OCI-LY1 (cell line): ENCODE data around the gene GBX2.

Experiments
- H2AFZ ChIP-seq: fragments of 200-600 bp; sonication (generic), shearing (Covaris generic); 2 replicates; pipeline ENCODE4 v1.6.0; 2014; ENCODE audit warnings: antibody characterized with exemption, mild to moderate bottlenecking, low read length
- H3F3A ChIP-seq: fragments of 200-600 bp; sonication (generic), shearing (Covaris generic); 2 replicates; pipeline ENCODE4 v1.6.0; 2014; ENCODE audit warnings: mild to moderate bottlenecking, antibody characterized with exemption, low read length, moderate library complexity; ENCODE audit not compliant: insufficient read depth
- H3K27ac ChIP-seq: fragments of 200-600 bp; sonication (generic); 2 replicates; pipeline ENCODE4 v1.5.1; 2014; ENCODE audit warnings: low read length, mixed run types, mild to moderate bottlenecking, low read depth; ENCODE audit not compliant: poor library complexity, severe bottlenecking
- H3K27me3 ChIP-seq: fragments of 200-600 bp; sonication (generic); 2 replicates; pipeline ENCODE4 v1.6.0; 2014; ENCODE audit warnings: antibody characterized with exemption, mild to moderate bottlenecking, low read length, moderate library complexity; ENCODE audit not compliant: insufficient read depth
- H3K36me3 ChIP-seq: fragments of 200-600 bp; sonication (generic); 2 replicates; pipeline ENCODE4 v1.6.1; 2014; ENCODE audit warnings: mild to moderate bottlenecking, antibody characterized with exemption, low read length, moderate library complexity, mixed read lengths; ENCODE audit not compliant: insufficient read depth
- H3K4me1 ChIP-seq: fragments of 200-600 bp; sonication (generic); 2 replicates; pipeline ENCODE4 v1.5.1; 2014; ENCODE audit warnings: mild to moderate bottlenecking, low read length, moderate library complexity; ENCODE audit not compliant: insufficient read depth, severe bottlenecking
- H3K4me2 ChIP-seq: fragments of 200-600 bp; sonication (generic), shearing (Covaris generic); 2 replicates; pipeline ENCODE4 v1.6.1; 2014; ENCODE audit warnings: low read length
- H3K4me3 ChIP-seq: fragments of 200-600 bp; sonication (generic); 2 replicates; pipeline ENCODE4 v1.5.1; 2014; ENCODE audit warnings: low read length, low read depth, mild to moderate bottlenecking, mixed read lengths; ENCODE audit not compliant: poor library complexity, severe bottlenecking
- H3K79me2 ChIP-seq: fragments of 200-600 bp; shearing (Covaris generic); 2 replicates; pipeline ENCODE4 v1.6.1; 2016; ENCODE audit warnings: mixed run types, low read length, mixed read lengths; ENCODE audit not compliant: insufficient read depth
- H3K9ac ChIP-seq: fragments of 200-600 bp; sonication (generic), shearing (Covaris generic); 2 replicates; pipeline ENCODE4 v1.6.1; 2014; ENCODE audit warnings: mild to moderate bottlenecking, low read length, mixed read lengths
- H3K9me2 ChIP-seq: fragments of 200-600 bp; sonication (generic), shearing (Covaris generic); 2 replicates; pipeline ENCODE4 v1.6.1; 2014; ENCODE audit warnings: low read depth, mild to moderate bottlenecking, low read length, mixed read lengths
- H3K9me3 ChIP-seq: fragments of 200-600 bp; shearing (Covaris generic); 2 replicates; pipeline ENCODE4 v1.6.1; 2014; ENCODE audit warnings: low read length, mixed read lengths
- H4K20me1 ChIP-seq: fragments of 200-600 bp; sonication (generic), shearing (Covaris generic); 2 replicates; pipeline ENCODE4 v1.6.0; 2016; ENCODE audit warnings: mild to moderate bottlenecking, low read length; ENCODE audit not compliant: insufficient read depth
- EZH2 ChIP-seq: fragments of 200-600 bp; sonication (generic), shearing (Covaris generic); IDR thresholded peaks from 2 replicates; pipeline ENCODE4 v1.8.0; 2017; ENCODE audit warnings: borderline replicate concordance, mixed run types, mild to moderate bottlenecking, antibody characterized with exemption, low read length, moderate library complexity, mixed read lengths
- TF ChIP-seq, protein P1 (sequence below): fragments of 200-600 bp; sonication (generic), shearing (Covaris generic); IDR thresholded peaks from 2 replicates; pipeline ENCODE4 v1.5.1; 2017; ENCODE audit warnings: mild to moderate bottlenecking, antibody characterized with exemption, low read length, moderate library complexity, mixed read lengths

The GBX2 gene

DNA sequence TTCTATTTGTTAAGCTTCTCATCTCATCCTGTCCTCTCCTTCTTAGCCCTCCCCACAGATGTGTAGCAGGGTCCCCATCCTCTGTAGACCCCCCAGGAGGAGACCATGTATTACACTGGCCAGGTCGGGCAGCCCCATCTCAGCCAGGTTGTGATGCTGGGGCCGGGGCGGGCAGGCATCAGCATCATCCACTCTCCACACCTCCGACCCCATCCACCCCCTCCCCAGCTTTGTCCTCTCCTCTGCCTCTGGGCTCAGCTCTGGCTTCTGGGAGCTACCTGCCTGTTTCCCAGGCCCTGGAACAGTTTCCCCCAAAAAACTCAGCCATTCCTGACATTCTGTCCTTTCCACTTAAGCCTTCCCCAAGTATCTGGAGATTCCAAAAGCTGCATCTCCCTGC, 49.2 kb downstream of the GBX2 start:
- no peaks in the 10 kb centered on the region for H3K27me3 ChIP-seq
- no peaks in the 10 kb centered on the region for H3F3A ChIP-seq
- H3K9ac ChIP-seq, result no peak overlapping the region
- no peaks in the 10 kb centered on the region for H3K79me2 ChIP-seq
- no peak overlapping the region for H3K4me3 ChIP-seq
- no peak overlapping the region for H2AFZ ChIP-seq
- H4K20me1 ChIP-seq, result no peaks in the 10 kb centered on the region
- no peak overlapping the region for H3K4me2 ChIP-seq
- H3K9me2 ChIP-seq, result no peaks in the 10 kb centered on the region
- no peaks in the 10 kb centered on the region for H3K4me1 ChIP-seq
- H3K9me3 ChIP-seq, result no peaks in the 10 kb centered on the region
- TF ChIP-seq, protein P1, sequence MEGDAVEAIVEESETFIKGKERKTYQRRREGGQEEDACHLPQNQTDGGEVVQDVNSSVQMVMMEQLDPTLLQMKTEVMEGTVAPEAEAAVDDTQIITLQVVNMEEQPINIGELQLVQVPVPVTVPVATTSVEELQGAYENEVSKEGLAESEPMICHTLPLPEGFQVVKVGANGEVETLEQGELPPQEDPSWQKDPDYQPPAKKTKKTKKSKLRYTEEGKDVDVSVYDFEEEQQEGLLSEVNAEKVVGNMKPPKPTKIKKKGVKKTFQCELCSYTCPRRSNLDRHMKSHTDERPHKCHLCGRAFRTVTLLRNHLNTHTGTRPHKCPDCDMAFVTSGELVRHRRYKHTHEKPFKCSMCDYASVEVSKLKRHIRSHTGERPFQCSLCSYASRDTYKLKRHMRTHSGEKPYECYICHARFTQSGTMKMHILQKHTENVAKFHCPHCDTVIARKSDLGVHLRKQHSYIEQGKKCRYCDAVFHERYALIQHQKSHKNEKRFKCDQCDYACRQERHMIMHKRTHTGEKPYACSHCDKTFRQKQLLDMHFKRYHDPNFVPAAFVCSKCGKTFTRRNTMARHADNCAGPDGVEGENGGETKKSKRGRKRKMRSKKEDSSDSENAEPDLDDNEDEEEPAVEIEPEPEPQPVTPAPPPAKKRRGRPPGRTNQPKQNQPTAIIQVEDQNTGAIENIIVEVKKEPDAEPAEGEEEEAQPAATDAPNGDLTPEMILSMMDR, result no peak
- TF ChIP-seq EZH2, result no peak
- H3K36me3 ChIP-seq, result no peaks in the 10 kb centered on the region
- no peak overlapping the region for H3K27ac ChIP-seq

DNA sequence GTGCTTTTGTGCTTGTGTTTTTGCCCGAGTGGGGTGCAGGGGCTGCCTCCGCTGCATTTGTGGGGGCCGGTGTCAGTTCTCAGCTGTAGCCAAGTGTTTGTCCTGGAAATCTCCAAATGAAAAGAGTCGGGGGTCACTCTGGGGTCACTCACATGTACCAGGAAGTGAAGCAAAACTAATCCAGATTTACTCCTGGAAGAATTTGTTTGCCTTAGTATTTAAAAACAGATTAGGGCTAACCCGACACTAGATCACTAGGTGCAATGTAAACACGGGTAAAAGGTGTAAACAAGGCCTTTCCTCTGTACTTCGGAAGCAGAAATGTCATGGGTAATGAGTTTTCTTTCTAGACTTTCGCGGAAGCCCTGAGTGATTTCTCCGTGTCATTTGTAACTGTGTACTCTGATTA, 50.3 kb downstream of the GBX2 start:
- no peak overlapping the region for H2AFZ ChIP-seq
- no peak overlapping the region for H3K9ac ChIP-seq
- TF ChIP-seq EZH2, result no peak
- TF ChIP-seq, protein P1, result no peak
- no peak overlapping the region for H3K4me3 ChIP-seq
- H3K27ac ChIP-seq, result no peak overlapping the region
- H3K9me3 ChIP-seq, result no peaks in the 10 kb centered on the region
- no peaks in the 10 kb centered on the region for H3K4me1 ChIP-seq
- H3K79me2 ChIP-seq, result no peaks in the 10 kb centered on the region
- H3K27me3 ChIP-seq, result no peaks in the 10 kb centered on the region
- H4K20me1 ChIP-seq, result no peaks in the 10 kb centered on the region
- H3K9me2 ChIP-seq, result no peaks in the 10 kb centered on the region
- H3K4me2 ChIP-seq, result no peak overlapping the region
- H3F3A ChIP-seq, result no peaks in the 10 kb centered on the region
- H3K36me3 ChIP-seq, result no peaks in the 10 kb centered on the region

DNA sequence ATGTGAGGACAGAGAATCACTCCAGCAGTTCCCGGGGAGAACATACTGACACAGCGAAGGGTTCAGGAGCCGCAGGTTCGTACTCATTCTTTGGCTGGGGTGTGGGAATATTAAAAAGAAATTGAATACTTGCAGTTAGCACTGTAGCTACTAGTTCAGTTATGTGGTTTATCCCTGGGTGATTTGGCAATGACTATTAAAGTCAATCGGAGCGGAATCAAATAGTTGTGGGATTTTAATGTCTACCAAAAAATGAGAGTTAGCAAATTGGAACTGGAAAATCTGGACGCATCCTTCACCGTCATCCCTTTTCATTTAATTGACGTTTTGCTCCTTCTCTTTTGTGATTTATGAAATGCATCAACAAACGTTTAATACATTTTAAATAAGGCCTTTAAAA, 50.8 kb downstream of the GBX2 start:
- Histone ChIP-seq H3K27me3 (no peaks in the 10 kb centered on the region), H3K9me3 (no peaks in the 10 kb centered on the region), H3F3A (no peaks in the 10 kb centered on the region), H3K4me3 (no peak overlapping the region), H2AFZ (no peak overlapping the region), H3K79me2 (no peaks in the 10 kb centered on the region), H3K9ac (no peak overlapping the region), H4K20me1 (no peaks in the 10 kb centered on the region), H3K9me2 (no peaks in the 10 kb centered on the region), H3K4me1 (no peaks in the 10 kb centered on the region), H3K27ac (no peak overlapping the region), H3K36me3 (no peaks in the 10 kb centered on the region), H3K4me2 (no peak overlapping the region)
- TF ChIP-seq EZH2, result no peak
- TF ChIP-seq, protein P1, result no peak
